Measurements from ENCODE around the gene CBX7. TPM values are rescaled to one million over a fixed set of nuclear protein-coding genes. Genes with fewer than 3 reads are reported as not detected.

Gene CBX7
- 2.0 TPM for polyA plus RNA-seq (2013, experiment 1 of 2)
- 1.6 TPM for polyA plus RNA-seq (2013, experiment 2 of 2)

GRCh38 chr22:39152511-39153219 is at the start of gene CBX7:
Gene CBX7 (minus strand): TSS chr22:39152680. CDS start chr22:39152444, 236 bp downstream.
- Histone ChIP-seq H3K27ac (ENCODE audit: low read length, poor library complexity, severe bottlenecking) (peak within 1 kb of the TSS; percentile 10), H3K4ac (ENCODE audit: low read depth in 1 of 2, low read length in 2 of 2) (peak within 1 kb of the TSS; percentile 46 to 63), H4K91ac (ENCODE audit: low read length) (peak within 1 kb of the TSS; percentile 52), H3K4me3 (ENCODE audit: insufficient read depth in 1 of 2, low read depth in 1 of 2, low read length in 2 of 2) (peak within 1 kb of the TSS; percentile 67 to 92), H2BK120ac (ENCODE audit: low read depth, low read length) (peak within 1 kb of the TSS; percentile 64), H2BK15ac (ENCODE audit: low read depth, poor library complexity, severe bottlenecking) (peak within 1 kb of the TSS; percentile 37), H2AFZ (ENCODE audit: low read depth, low read length) (peak within 1 kb of the TSS; percentile 98), H2AK5ac (ENCODE audit: low read length, severe bottlenecking) (peak within 1 kb of the TSS; percentile 21), H3K14ac (ENCODE audit: low read length in 2 of 2) (peak within 1 kb of the TSS in 1 of 2 experiments; percentile 88), H3K9me3 (ENCODE audit: control insufficient read depth, low read length) (no peaks in the 10 kb centered on the region), H3K4me1 (ENCODE audit: control insufficient read depth, insufficient read depth, low read depth, low read length) (peaks cover 13% of the 10 kb centered on the region), H3K23ac (ENCODE audit: low read length in 2 of 2) (peak within 1 kb of the TSS in 1 of 2 experiments; percentile 92), H2BK5ac (ENCODE audit: low read depth, low read length, poor library complexity, severe bottlenecking) (no peak within 1 kb of the TSS), H4K8ac (ENCODE audit: low read length) (peak within 1 kb of the TSS; percentile 90), H2BK12ac (ENCODE audit: low read length in 2 of 2) (peak within 1 kb of the TSS in 1 of 2 experiments; percentile 68), H3K36me3 (ENCODE audit: control insufficient read depth in 1 of 2, insufficient read depth in 2 of 2, low read depth in 1 of 2, low read length in 2 of 2) (peaks cover 15 to 18% of the 10 kb centered on the region in 2 experiments), H3K18ac (ENCODE audit: low read depth in 1 of 2, low read length in 2 of 2) (peak within 1 kb of the TSS; percentile 73 to 84), H3K79me1 (replicated peaks; ENCODE audit: low read length, poor library complexity, severe bottlenecking) (peaks cover 2% of the 10 kb centered on the region), H3K27me3 (ENCODE audit: control insufficient read depth in 1 of 2, insufficient read depth in 1 of 2, low read length in 2 of 2) (peaks cover 13 to 35% of the 10 kb centered on the region in 2 experiments), H3K9ac (ENCODE audit: low read length) (peak within 1 kb of the TSS; percentile 89), H3K4me2 (ENCODE audit: low read length, poor library complexity, severe bottlenecking) (peak within 1 kb of the TSS; percentile 96)
- peak; percentile 89 for DNase-seq
- WGBS = under 1% methylated on average over 71 of the region's 98 CpGs

GRCh38 chr22:39197578-39197977 is 45.1 kb upstream of the CBX7 start:
- no peak overlapping the region for H3K23ac ChIP-seq (ENCODE audit: low read length in 2 of 2)
- no peak overlapping the region for H3K14ac ChIP-seq (ENCODE audit: low read length in 2 of 2)
- H2AK5ac ChIP-seq (ENCODE audit: low read length, severe bottlenecking) = no peak overlapping the region
- DNase-seq = no peak
- no peak overlapping the region for H3K27ac ChIP-seq (ENCODE audit: low read length, poor library complexity, severe bottlenecking)
- H2BK120ac ChIP-seq (ENCODE audit: low read depth, low read length) = no peak overlapping the region
- H2BK5ac ChIP-seq (ENCODE audit: low read depth, low read length, poor library complexity, severe bottlenecking) = no peak overlapping the region
- no peak overlapping the region for H4K91ac ChIP-seq (ENCODE audit: low read length)
- no peak overlapping the region for H3K4me2 ChIP-seq (ENCODE audit: low read length, poor library complexity, severe bottlenecking)
- H3K27me3 ChIP-seq (ENCODE audit: control insufficient read depth in 1 of 2, insufficient read depth in 1 of 2, low read length in 2 of 2) = no peaks in the 10 kb centered on the region
- H3K9me3 ChIP-seq (ENCODE audit: control insufficient read depth, low read length) = peaks cover 17% of the 10 kb centered on the region
- H3K4ac ChIP-seq (ENCODE audit: low read depth in 1 of 2, low read length in 2 of 2) = no peak overlapping the region
- H3K79me1 ChIP-seq (replicated peaks; ENCODE audit: low read length, poor library complexity, severe bottlenecking) = no peaks in the 10 kb centered on the region
- H4K8ac ChIP-seq (ENCODE audit: low read length) = no peak overlapping the region
- H3K4me1 ChIP-seq (ENCODE audit: control insufficient read depth, insufficient read depth, low read depth, low read length) = no peaks in the 10 kb centered on the region
- no peak overlapping the region for H3K18ac ChIP-seq (ENCODE audit: low read depth in 1 of 2, low read length in 2 of 2)
- H3K36me3 ChIP-seq (ENCODE audit: control insufficient read depth in 1 of 2, insufficient read depth in 2 of 2, low read depth in 1 of 2, low read length in 2 of 2) = no peaks in the 10 kb centered on the region
- H3K4me3 ChIP-seq (ENCODE audit: insufficient read depth in 1 of 2, low read depth in 1 of 2, low read length in 2 of 2) = no peak overlapping the region
- WGBS = 100% methylated on average over 2 of the region's 5 CpGs
- no peak overlapping the region for H2BK12ac ChIP-seq (ENCODE audit: low read length in 2 of 2)
- H2BK15ac ChIP-seq (ENCODE audit: low read depth, poor library complexity, severe bottlenecking) = no peak overlapping the region
- no peak overlapping the region for H3K9ac ChIP-seq (ENCODE audit: low read length)
- no peak overlapping the region for H2AFZ ChIP-seq (ENCODE audit: low read depth, low read length)

DNA sequence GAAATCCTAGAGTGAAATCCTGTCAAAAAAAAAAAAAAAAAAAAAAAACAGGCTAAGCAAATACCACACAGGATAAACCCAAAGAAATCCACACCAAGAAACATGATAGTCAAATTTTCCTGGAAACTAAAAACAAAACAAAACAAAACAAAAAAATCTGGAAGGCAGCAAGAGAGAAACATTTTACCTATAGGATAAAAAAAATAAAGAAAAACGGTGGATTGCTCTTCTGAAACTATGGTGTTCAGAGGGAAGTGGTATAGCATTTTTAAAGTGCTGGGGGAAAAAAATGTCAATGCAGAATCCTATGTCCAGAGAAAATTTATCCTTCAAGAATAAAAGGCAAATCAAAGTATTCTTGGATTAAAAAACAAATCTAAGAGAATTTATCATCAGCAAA is 41.6 kb upstream of the CBX7 start:
- Histone ChIP-seq H2AFZ (ENCODE audit: low read depth, low read length) (no peak overlapping the region), H2BK15ac (ENCODE audit: low read depth, poor library complexity, severe bottlenecking) (no peak overlapping the region), H3K23ac (ENCODE audit: low read length in 2 of 2) (no peak overlapping the region), H3K14ac (ENCODE audit: low read length in 2 of 2) (no peak overlapping the region), H2BK120ac (ENCODE audit: low read depth, low read length) (no peak overlapping the region), H3K79me1 (replicated peaks; ENCODE audit: low read length, poor library complexity, severe bottlenecking) (no peaks in the 10 kb centered on the region), H4K91ac (ENCODE audit: low read length) (no peak overlapping the region), H3K27me3 (ENCODE audit: control insufficient read depth in 1 of 2, insufficient read depth in 1 of 2, low read length in 2 of 2) (peaks cover 0 to 4% of the 10 kb centered on the region in 2 experiments), H2BK5ac (ENCODE audit: low read depth, low read length, poor library complexity, severe bottlenecking) (no peak overlapping the region), H3K9me3 (ENCODE audit: control insufficient read depth, low read length) (peaks cover 17% of the 10 kb centered on the region), H3K4me1 (ENCODE audit: control insufficient read depth, insufficient read depth, low read depth, low read length) (peaks cover 1% of the 10 kb centered on the region), H3K27ac (ENCODE audit: low read length, poor library complexity, severe bottlenecking) (no peak overlapping the region), H2AK5ac (ENCODE audit: low read length, severe bottlenecking) (no peak overlapping the region), H3K9ac (ENCODE audit: low read length) (no peak overlapping the region), H3K4me2 (ENCODE audit: low read length, poor library complexity, severe bottlenecking) (no peak overlapping the region), H4K8ac (ENCODE audit: low read length) (no peak overlapping the region), H3K4me3 (ENCODE audit: insufficient read depth in 1 of 2, low read depth in 1 of 2, low read length in 2 of 2) (no peak overlapping the region), H3K4ac (ENCODE audit: low read depth in 1 of 2, low read length in 2 of 2) (no peak overlapping the region), H2BK12ac (ENCODE audit: low read length in 2 of 2) (no peak overlapping the region), H3K36me3 (ENCODE audit: control insufficient read depth in 1 of 2, insufficient read depth in 2 of 2, low read depth in 1 of 2, low read length in 2 of 2) (no peaks in the 10 kb centered on the region), H3K18ac (ENCODE audit: low read depth in 1 of 2, low read length in 2 of 2) (no peak overlapping the region)
- 83% methylated on average over 1 of the region's 1 CpG for WGBS
- no peak for DNase-seq

DNA sequence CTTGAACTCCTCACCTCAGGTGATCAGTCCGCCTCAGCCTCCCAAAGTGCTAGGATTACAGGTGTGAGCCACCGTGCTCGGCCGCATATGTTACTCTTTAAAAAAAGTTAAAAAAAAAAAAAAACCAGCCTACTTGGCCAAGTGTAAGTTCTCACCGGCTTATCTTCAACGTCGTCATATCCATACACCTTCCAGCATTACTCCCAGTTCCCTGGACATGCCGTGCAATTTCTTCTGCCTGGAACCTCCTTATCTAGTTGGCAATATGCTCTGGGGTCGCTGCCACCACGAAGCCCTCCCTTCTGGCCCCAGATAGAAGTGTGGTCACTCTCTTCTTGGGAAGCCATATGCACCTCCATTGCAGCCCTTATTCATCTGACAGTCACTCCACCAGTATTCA is 36.3 kb upstream of the CBX7 start:
- H2AFZ ChIP-seq (ENCODE audit: low read depth, low read length) = no peak overlapping the region
- no peak overlapping the region for H4K91ac ChIP-seq (ENCODE audit: low read length)
- no peak overlapping the region for H3K23ac ChIP-seq (ENCODE audit: low read length in 2 of 2)
- H3K4me3 ChIP-seq (ENCODE audit: insufficient read depth in 1 of 2, low read depth in 1 of 2, low read length in 2 of 2) = no peak overlapping the region
- no peak overlapping the region for H3K4me2 ChIP-seq (ENCODE audit: low read length, poor library complexity, severe bottlenecking)
- peaks cover 5% of the 10 kb centered on the region for H3K9me3 ChIP-seq (ENCODE audit: control insufficient read depth, low read length)
- no peaks in the 10 kb centered on the region for H3K79me1 ChIP-seq (replicated peaks; ENCODE audit: low read length, poor library complexity, severe bottlenecking)
- H3K9ac ChIP-seq (ENCODE audit: low read length) = no peak overlapping the region
- H3K27me3 ChIP-seq (ENCODE audit: control insufficient read depth in 1 of 2, insufficient read depth in 1 of 2, low read length in 2 of 2) = peaks cover 0 to 4% of the 10 kb centered on the region in 2 experiments
- DNase-seq = no peak
- no peak overlapping the region for H2BK15ac ChIP-seq (ENCODE audit: low read depth, poor library complexity, severe bottlenecking)
- no peak overlapping the region for H2BK120ac ChIP-seq (ENCODE audit: low read depth, low read length)
- no peak overlapping the region for H4K8ac ChIP-seq (ENCODE audit: low read length)
- no peak overlapping the region for H3K18ac ChIP-seq (ENCODE audit: low read depth in 1 of 2, low read length in 2 of 2)
- H3K14ac ChIP-seq (ENCODE audit: low read length in 2 of 2) = no peak overlapping the region
- no peak overlapping the region for H3K27ac ChIP-seq (ENCODE audit: low read length, poor library complexity, severe bottlenecking)
- no peak overlapping the region for H2BK12ac ChIP-seq (ENCODE audit: low read length in 2 of 2)
- H2AK5ac ChIP-seq (ENCODE audit: low read length, severe bottlenecking) = no peak overlapping the region
- WGBS = 95% methylated on average over 10 of the region's 10 CpGs
- peaks cover 9% of the 10 kb centered on the region for H3K4me1 ChIP-seq (ENCODE audit: control insufficient read depth, insufficient read depth, low read depth, low read length)
- H3K36me3 ChIP-seq (ENCODE audit: control insufficient read depth in 1 of 2, insufficient read depth in 2 of 2, low read depth in 1 of 2, low read length in 2 of 2) = no peaks in the 10 kb centered on the region
- H2BK5ac ChIP-seq (ENCODE audit: low read depth, low read length, poor library complexity, severe bottlenecking) = no peak overlapping the region
- no peak overlapping the region for H3K4ac ChIP-seq (ENCODE audit: low read depth in 1 of 2, low read length in 2 of 2)
